Measurements from ENCODE around the gene COL1A1.

Gene COL1A1

GRCh38 chr17:50164697-50164988 is 36.8 kb downstream of the COL1A1 start:
- Histone ChIP-seq H2AFZ (ENCODE audit: low read depth, low read length) (no peak overlapping the region), H3K36me3 (ENCODE audit: insufficient read depth, low read length) (no peaks in the 10 kb centered on the region), H3K9ac (ENCODE audit: low read depth, low read length) (no peak overlapping the region), H3K4me3 (ENCODE audit: low read depth in 1 of 2, low read length in 2 of 2) (no peak overlapping the region), H3K27ac (ENCODE audit: low read length) (no peak overlapping the region), H3K9me3 (ENCODE audit: insufficient read depth, low read length, severe bottlenecking) (no peaks in the 10 kb centered on the region), H3K4me2 (ENCODE audit: insufficient read depth, low read length) (no peak overlapping the region), H3K79me2 (ENCODE audit: insufficient read depth, low read length) (no peaks in the 10 kb centered on the region), H3K4me1 (ENCODE audit: insufficient read depth, low read length) (peaks cover 20% of the 10 kb centered on the region), H3K27me3 (ENCODE audit: insufficient read depth, low read length, poor library complexity) (no peaks in the 10 kb centered on the region), H4K20me1 (ENCODE audit: insufficient read depth, low read length) (no peaks in the 10 kb centered on the region)
- ATAC-seq (ENCODE audit: insufficient read depth, low read depth), result no peak
- TF ChIP-seq EZH2 (IDR thresholded peaks at IDR 0.05; ENCODE audit: borderline replicate concordance, low read depth, low read length, severe bottlenecking) (no peak), CTCF (IDR thresholded peaks at IDR 0.05; ENCODE audit: borderline replicate concordance, extremely low read depth, low read length, poor library complexity, severe bottlenecking) (no peak)
- DNase-seq, result no peak

- no peak for TF ChIP-seq EZH2 (IDR thresholded peaks at IDR 0.05; ENCODE audit: borderline replicate concordance, low read depth, low read length, severe bottlenecking)
- TF ChIP-seq CTCF (IDR thresholded peaks at IDR 0.05; ENCODE audit: borderline replicate concordance, extremely low read depth, low read length, poor library complexity, severe bottlenecking), result no peak
- H3K27me3 ChIP-seq (ENCODE audit: insufficient read depth, low read length, poor library complexity), result no peaks in the 10 kb centered on the region
- H3K9ac ChIP-seq (ENCODE audit: low read depth, low read length), result no peak overlapping the region
- ATAC-seq (ENCODE audit: insufficient read depth, low read depth), result no peak
- peaks cover 20% of the 10 kb centered on the region for H3K4me1 ChIP-seq (ENCODE audit: insufficient read depth, low read length)
- no peak for DNase-seq
- no peaks in the 10 kb centered on the region for H3K9me3 ChIP-seq (ENCODE audit: insufficient read depth, low read length, severe bottlenecking)
- H2AFZ ChIP-seq (ENCODE audit: low read depth, low read length), result no peak overlapping the region
- no peaks in the 10 kb centered on the region for H4K20me1 ChIP-seq (ENCODE audit: insufficient read depth, low read length)
- H3K79me2 ChIP-seq (ENCODE audit: insufficient read depth, low read length), result no peaks in the 10 kb centered on the region
- H3K4me3 ChIP-seq (ENCODE audit: low read depth in 1 of 2, low read length in 2 of 2), result no peak overlapping the region
- H3K4me2 ChIP-seq (ENCODE audit: insufficient read depth, low read length), result no peak overlapping the region
- no peak overlapping the region for H3K27ac ChIP-seq (ENCODE audit: low read length)
- no peaks in the 10 kb centered on the region for H3K36me3 ChIP-seq (ENCODE audit: insufficient read depth, low read length)
Measured at GRCh38 chr17:50163843-50164696, 37.4 kb downstream of the COL1A1 start.

- no peak overlapping the region for H3K9ac ChIP-seq (ENCODE audit: low read depth, low read length)
- no peaks in the 10 kb centered on the region for H3K27me3 ChIP-seq (ENCODE audit: insufficient read depth, low read length, poor library complexity)
- no peak overlapping the region for H3K4me3 ChIP-seq (ENCODE audit: low read depth in 1 of 2, low read length in 2 of 2)
- DNase-seq, result no peak
- no peak overlapping the region for H2AFZ ChIP-seq (ENCODE audit: low read depth, low read length)
- no peak overlapping the region for H3K27ac ChIP-seq (ENCODE audit: low read length)
- no peaks in the 10 kb centered on the region for H3K79me2 ChIP-seq (ENCODE audit: insufficient read depth, low read length)
- no peaks in the 10 kb centered on the region for H3K36me3 ChIP-seq (ENCODE audit: insufficient read depth, low read length)
- H4K20me1 ChIP-seq (ENCODE audit: insufficient read depth, low read length), result no peaks in the 10 kb centered on the region
- H3K9me3 ChIP-seq (ENCODE audit: insufficient read depth, low read length, severe bottlenecking), result no peaks in the 10 kb centered on the region
- ATAC-seq (ENCODE audit: insufficient read depth, low read depth), result no peak
- H3K4me2 ChIP-seq (ENCODE audit: insufficient read depth, low read length), result no peak overlapping the region
- no peak for TF ChIP-seq EZH2 (IDR thresholded peaks at IDR 0.05; ENCODE audit: borderline replicate concordance, low read depth, low read length, severe bottlenecking)
- no peak for TF ChIP-seq CTCF (IDR thresholded peaks at IDR 0.05; ENCODE audit: borderline replicate concordance, extremely low read depth, low read length, poor library complexity, severe bottlenecking)
- peaks cover 20% of the 10 kb centered on the region for H3K4me1 ChIP-seq (ENCODE audit: insufficient read depth, low read length)
Measured at GRCh38 chr17:50162466-50163254, 38.8 kb downstream of the COL1A1 start.

Measured in DND-41 (cell line).